GM19395 (cell line): ENCODE measurements around the gene NR4A2.

Source experiments
- ATAC-seq: cut with Tn5 transposase; IDR thresholded peaks from one replicate; pipeline ENCODE4 v1.9.1; 2021; ENCODE audit warnings: mild to moderate bottlenecking, moderate library complexity; ENCODE audit not compliant: unreplicated experiment

NR4A2 gene

GRCh38 chr2:156332534-156333273 lies at the start of gene NR4A2:
NR4A2 (minus strand) TSS chr2:156332721; CDS start chr2:156330186, 2,535 bp downstream.
- peak; percentile 68 for ATAC-seq

DNA sequence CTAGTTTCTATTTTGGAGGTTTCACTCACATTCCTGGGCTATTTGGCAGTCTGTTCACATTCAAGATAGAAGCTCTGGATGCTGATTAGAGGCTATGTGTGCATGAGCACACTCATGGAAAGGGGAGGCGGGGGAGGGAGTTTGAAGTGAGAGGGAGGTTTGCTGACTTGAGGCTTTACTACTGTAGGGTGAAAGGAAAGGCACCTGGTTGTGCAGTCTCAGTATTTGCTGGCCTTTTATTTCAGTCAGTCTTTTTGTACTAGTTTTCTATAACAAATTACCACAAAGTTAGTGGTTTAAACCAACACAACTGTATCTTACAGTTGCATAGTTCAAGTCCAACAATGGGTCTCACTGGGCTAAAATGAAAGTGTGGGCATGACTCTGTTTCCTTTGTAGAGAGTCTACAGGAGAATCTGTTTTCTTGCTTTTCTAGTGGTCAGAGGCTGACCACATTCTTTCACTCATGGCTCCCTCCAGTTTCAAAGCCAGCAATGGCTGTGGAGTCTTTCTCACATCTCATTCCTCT lies 47.7 kb upstream of the NR4A2 start:
- peak; percentile 95 for ATAC-seq

GRCh38 chr2:156379714-156380113 lies 47.2 kb upstream of the NR4A2 start:
- ATAC-seq, result no peak

- ATAC-seq, result no peak
These were observed 46.5 kb upstream of the NR4A2 start for GRCh38 chr2:156379071-156379470.

DNA sequence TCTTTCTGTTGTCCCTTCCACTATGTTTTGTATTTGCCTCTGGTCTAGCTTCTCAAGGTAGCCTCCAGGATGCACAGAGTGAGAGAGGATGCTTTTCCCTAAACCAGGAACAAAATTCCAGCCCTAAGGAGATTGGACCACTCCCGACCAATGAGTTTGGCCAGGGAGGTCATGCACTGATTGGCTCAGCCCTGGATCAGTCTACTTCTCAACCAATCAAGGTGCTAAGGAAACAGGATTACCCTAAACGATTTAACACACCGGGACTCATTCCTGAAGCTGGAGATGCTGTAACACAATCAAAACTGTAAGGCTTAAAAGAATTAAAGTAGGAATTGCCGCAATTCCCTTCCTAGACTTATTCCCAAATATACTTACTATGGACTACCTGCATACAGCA lies 34.2 kb upstream of the NR4A2 start:
- ATAC-seq, result no peak

- no peak for ATAC-seq
These were observed 30.6 kb upstream of the NR4A2 start for GRCh38 chr2:156363141-156363540.

GRCh38 chr2:156356014-156356754 lies 23.7 kb upstream of the NR4A2 start:
- ATAC-seq, result no peak

GRCh38 chr2:156352911-156353310 lies 20.4 kb upstream of the NR4A2 start:
- ATAC-seq, result no peak

- no peak for ATAC-seq
These were observed 18.0 kb upstream of the NR4A2 start for GRCh38 chr2:156350374-156351142.

DNA sequence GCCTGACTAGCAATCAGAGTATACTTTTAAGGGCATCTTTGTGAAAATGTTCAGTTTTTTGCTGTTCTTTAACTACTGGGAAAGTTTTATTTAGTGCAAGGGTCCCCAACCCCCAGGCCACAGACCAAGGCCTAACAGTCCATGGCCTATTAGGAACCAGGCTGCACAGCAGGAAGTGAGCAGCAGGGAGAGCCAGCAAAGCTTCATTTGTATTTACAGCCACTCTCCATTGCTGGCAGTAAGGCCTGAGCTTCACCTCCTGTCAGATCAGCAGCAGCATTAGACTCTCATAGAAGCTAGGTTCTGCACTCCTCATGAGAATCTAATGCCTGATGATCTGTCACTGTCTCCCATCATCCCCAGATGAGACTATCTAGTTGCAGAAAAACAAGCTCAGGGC lies 17.1 kb upstream of the NR4A2 start:
- ATAC-seq, result no peak

DNA sequence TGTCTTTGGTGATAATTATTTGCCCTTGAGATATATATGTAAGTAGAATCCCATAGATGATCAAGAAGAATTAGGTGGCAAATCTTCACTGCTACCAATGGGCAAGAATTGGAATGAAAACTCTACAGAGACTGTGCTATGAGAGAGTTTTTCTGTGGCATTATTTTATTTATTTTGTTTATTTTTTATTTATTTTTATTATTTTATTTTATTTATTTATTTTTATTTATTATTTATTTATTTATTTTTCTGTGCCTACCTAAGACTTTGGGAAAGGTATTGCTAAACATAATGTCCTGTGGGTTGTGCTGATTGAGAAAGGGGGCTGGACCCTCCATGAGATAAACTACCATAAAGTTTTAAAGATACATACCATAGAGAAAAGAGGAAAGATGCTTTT lies 16.6 kb upstream of the NR4A2 start:
- no peak for ATAC-seq

- ATAC-seq, result no peak
These were observed 14.9 kb upstream of the NR4A2 start for GRCh38 chr2:156347431-156347830.

DNA sequence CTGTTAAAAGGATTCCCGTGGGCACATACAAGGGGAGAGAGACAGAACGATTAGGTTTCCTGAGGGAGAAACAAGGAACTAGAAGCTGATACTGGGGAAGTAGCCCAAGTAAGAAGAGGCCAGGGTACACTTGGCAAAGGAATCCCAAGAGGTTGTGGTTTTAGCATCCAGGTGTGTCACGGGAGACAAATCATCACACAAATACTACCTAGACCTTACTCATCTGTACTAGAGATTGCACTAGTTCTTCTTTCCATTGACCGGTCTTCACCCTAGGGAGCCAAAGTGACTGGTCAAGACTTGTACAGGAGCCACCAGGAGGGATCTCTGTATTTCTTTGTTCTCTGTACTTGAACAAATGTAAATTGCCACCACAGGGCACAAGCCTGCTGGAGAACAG lies 14.2 kb upstream of the NR4A2 start:
- ATAC-seq, result no peak

DNA sequence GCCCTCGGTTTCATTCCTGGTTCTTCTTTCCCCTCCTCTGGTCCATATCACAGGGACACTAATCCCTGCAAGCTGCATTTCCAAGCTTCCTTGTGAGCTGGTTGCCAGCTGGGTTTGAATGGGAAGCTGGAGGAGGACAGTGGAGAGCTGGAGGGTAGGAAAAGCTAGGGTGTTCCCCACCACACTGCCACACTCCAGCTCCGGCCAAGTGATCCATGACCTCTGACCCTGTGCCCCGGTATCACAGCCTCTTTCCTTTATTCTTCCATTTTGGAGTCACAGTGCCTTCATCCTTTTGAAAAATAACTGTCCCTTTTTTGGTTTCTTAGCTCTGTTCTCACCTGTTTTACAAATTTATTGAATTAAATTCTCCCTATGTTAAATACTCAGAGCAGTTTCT lies 13.1 kb upstream of the NR4A2 start:
- ATAC-seq, result no peak

GRCh38 chr2:156343940-156344301 lies 11.4 kb upstream of the NR4A2 start:
- ATAC-seq, result no peak

- ATAC-seq, result no peak
These were observed 10.8 kb upstream of the NR4A2 start for GRCh38 chr2:156343096-156343939.

- peak; percentile 52 for ATAC-seq
These were observed 10.0 kb upstream of the NR4A2 start for GRCh38 chr2:156342254-156343095.

DNA sequence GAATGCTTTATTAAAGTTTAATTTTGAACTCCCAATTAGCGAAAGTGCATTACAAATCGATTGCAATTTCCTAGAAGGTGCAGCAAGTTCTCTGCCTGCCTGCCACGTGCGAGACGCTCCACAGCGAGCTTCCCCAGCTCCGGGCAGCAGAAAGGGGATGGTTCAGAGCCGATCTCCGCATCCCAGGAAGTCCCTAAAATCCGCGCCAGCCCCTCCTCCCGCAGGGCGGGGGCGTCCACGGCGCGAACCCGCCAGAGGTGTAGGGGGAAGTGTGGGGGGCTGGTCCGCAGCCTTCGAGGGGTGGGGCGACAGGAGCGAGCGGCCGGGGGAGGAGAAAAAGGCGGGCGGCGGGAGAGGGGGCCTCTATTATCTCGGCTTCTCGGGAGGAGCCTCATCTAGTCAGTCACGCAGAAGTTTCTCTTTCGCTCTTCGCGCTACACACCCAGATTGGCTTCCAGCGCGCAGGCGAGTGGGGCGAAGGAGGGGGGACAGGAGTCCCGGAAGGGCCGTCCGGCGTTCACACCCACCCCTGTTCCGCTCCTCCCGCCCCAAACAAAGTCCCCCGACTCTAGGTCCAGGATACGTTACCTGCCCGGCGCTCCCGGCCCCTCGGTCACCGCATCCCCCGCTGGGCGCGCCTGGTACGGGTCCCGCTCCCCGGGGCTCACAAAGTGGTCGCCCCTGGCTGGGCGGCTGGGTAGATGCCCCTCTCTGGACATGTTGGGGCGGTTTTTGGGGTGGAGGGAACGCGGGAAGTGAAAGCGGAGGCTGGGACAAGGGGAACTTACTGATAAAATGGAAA lies 9.1 kb upstream of the NR4A2 start:
- ATAC-seq, result peak; percentile 85
